Measurements from ENCODE around the gene TRAFD1. TPM values are rescaled to one million over a fixed set of nuclear protein-coding genes. Genes with fewer than 3 reads are reported as not detected.

Gene TRAFD1
- total and polyA plus RNA-seq, 9 of the 15 experiments (the other 6 are each of a cell fraction or from before 2014, with no cell fraction given), result 41.3 to 85.5 (median 54.5) TPM

DNA sequence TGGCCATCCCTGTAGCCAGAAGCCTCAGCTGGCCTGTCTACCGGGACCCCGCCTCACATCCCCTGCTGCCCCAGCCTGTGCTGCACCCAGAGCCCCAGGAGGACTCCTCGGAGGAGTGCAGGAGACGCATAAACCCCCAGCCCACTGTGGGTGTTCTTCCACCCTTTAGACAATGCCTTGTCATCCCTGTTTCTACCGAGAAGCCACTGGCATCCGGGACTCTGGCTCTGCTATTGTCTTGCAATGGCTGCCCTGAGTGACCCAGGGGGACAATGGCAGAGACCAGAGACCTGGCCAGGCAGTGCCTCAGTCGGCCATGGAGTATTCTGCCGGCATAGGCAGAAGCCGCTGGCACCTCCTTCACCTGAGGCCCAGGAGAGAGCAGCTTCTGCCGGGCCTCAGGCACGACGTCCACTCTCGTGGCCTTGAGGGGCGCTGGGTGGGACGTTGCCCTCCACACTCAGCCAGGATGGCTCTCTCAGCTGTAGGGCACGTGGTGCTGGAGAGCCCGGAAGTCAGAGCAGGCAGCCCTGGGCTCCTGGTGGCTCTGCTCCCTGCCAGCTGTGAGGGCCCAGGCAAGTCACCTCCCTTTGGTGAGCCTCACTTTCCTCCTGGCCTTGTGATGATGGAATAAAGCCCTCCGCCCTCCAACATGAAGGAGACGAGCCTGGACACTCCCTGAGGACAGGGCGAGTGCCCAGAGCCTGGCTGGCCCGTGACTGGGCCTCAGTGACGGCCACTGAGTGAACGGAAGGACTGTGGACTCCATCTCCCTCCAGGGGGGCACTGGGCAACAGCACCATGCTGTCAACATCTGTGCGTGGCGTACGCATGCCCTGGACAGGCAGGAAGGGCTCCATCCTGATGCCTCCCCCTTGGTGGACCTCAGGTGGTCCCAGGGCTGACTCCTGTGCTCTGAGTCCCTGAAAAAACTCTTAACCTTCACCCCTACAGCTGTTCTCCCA is 41.0 kb downstream of the TRAFD1 start:
- no peak for DNase-seq (ENCODE audit: extremely low read depth in 1 of 4, low spot score in 3 of 4)
- WGBS (ENCODE audit: insufficient coverage, low coverage, missing lambda C conversion rate), result 87% methylated on average over 22 of the region's 26 CpGs
- POLR2A ChIA-PET, result interaction anchor here (0.6 to 1.0 kb wide), 2 partner anchors 51 to 324 kb away, joined by 3 read pairs; partner anchors contain the start of gene MAPKAPK5

GRCh38 chr12:112167031-112167461 is 41.7 kb downstream of the TRAFD1 start:
- DNase-seq (ENCODE audit: extremely low read depth in 1 of 4, low spot score in 3 of 4) (no peak), FAIRE-seq (no peak)
- CTCF ChIA-PET (ENCODE audit: low intra/inter-chr PET ratio), result no interaction called here

More for the DNA sequence above, 41.0 kb downstream of the TRAFD1 start:
- Histone ChIP-seq H3K27me3 (ENCODE audit: control insufficient read depth in 2 of 2, insufficient read depth in 2 of 2, low read length in 2 of 2) (no peaks in the 10 kb centered on the region), H3K9ac (ENCODE audit: insufficient read depth in 1 of 2, low read depth in 2 of 2, low read length in 2 of 2) (peak overlapping the region in 1 of 2 experiments; percentile 68; a peak in 2 of 4 replicates), H3K4me3 (no peak overlapping the region), H3K9me3 (replicated peaks; ENCODE audit: control insufficient read depth, insufficient read depth, low read depth, low read length) (no peaks in the 10 kb centered on the region), H2AFZ (ENCODE audit: low read depth, low read length) (no peak overlapping the region), H3K27ac (ENCODE audit: extremely low read depth, low read depth, low read length) (no peak overlapping the region), H3K4me1 (replicated peaks in 1 of 2; ENCODE audit: control insufficient read depth in 2 of 2, insufficient read depth in 2 of 2, low read length in 2 of 2) (peaks cover 0 to 25% of the 10 kb centered on the region in 2 experiments; a peak in 2 of 5 replicates), H3K4me2 (ENCODE audit: insufficient read depth, low read length) (no peak overlapping the region), H3K36me3 (ENCODE audit: control insufficient read depth, insufficient read depth, low read length) (peaks cover 38% of the 10 kb centered on the region; the same call in 2 of the 3 replicates), H3K79me2 (ENCODE audit: control insufficient read depth, insufficient read depth, low read length) (no peaks in the 10 kb centered on the region), H4K20me1 (replicated peaks; ENCODE audit: control insufficient read depth, insufficient read depth, low read length) (no peaks in the 10 kb centered on the region), H3K9me1 (ENCODE audit: control insufficient read depth, insufficient read depth, low read length) (no peaks in the 10 kb centered on the region)
- no peak for TF ChIP-seq ZNF507 (tag; conservative IDR thresholded peaks at IDR 0.05)
- TF ChIP-seq POLR2G (IDR thresholded peaks at IDR 0.05; ENCODE audit: low read depth, low read length), result 0 out of 2 replicates have a peak, but pooled peaks have one; percentile 50
- intact Hi-C loops (cut with micrococcal nuclease) (no loop called here), in situ Hi-C loops (cut with MboI) (no loop called here)
- CTCF ChIA-PET (ENCODE audit: low intra/inter-chr PET ratio), result no interaction called here
- ATAC-seq (no peak), FAIRE-seq (no peak)
- no TSS peak for BruUV-seq (replicated peaks)

More at GRCh38 chr12:112167031-112167461, 41.7 kb downstream of the TRAFD1 start:
- WGBS (ENCODE audit: insufficient coverage, low coverage, missing lambda C conversion rate), result 93% methylated on average over 11 of the region's 12 CpGs
- POLR2A ChIA-PET, result interaction anchor here (0.8 to 1.0 kb wide), 2 partner anchors 10 to 51 kb away, joined by 3 to 4 read pairs; no protein-coding TSS in a partner anchor
- intact Hi-C loops (cut with micrococcal nuclease), result no loop called here
- no peak overlapping the region for H3K4me3 ChIP-seq
- in situ Hi-C loops (cut with MboI), result no loop called here
- H2AFZ ChIP-seq (ENCODE audit: low read depth, low read length), result no peak overlapping the region
- no peaks in the 10 kb centered on the region for H3K9me1 ChIP-seq (ENCODE audit: control insufficient read depth, insufficient read depth, low read length)
- H4K20me1 ChIP-seq (replicated peaks; ENCODE audit: control insufficient read depth, insufficient read depth, low read length), result no peaks in the 10 kb centered on the region
- H3K4me1 ChIP-seq (replicated peaks in 1 of 2; ENCODE audit: control insufficient read depth in 2 of 2, insufficient read depth in 2 of 2, low read length in 2 of 2), result peaks cover 0 to 25% of the 10 kb centered on the region in 2 experiments; a peak in 2 of 5 replicates
- no peaks in the 10 kb centered on the region for H3K79me2 ChIP-seq (ENCODE audit: control insufficient read depth, insufficient read depth, low read length)
- no peaks in the 10 kb centered on the region for H3K9me3 ChIP-seq (replicated peaks; ENCODE audit: control insufficient read depth, insufficient read depth, low read depth, low read length)
- no peak overlapping the region; a peak in 1 of 4 replicates for H3K9ac ChIP-seq (ENCODE audit: insufficient read depth in 1 of 2, low read depth in 2 of 2, low read length in 2 of 2)
- ATAC-seq, result no peak
- no peak overlapping the region for H3K4me2 ChIP-seq (ENCODE audit: insufficient read depth, low read length)
- no TSS peak for BruUV-seq (replicated peaks)
- peaks cover 34% of the 10 kb centered on the region; the same call in 2 of the 3 replicates for H3K36me3 ChIP-seq (ENCODE audit: control insufficient read depth, insufficient read depth, low read length)
- no peak overlapping the region for H3K27ac ChIP-seq (ENCODE audit: extremely low read depth, low read depth, low read length)
- H3K27me3 ChIP-seq (ENCODE audit: control insufficient read depth in 2 of 2, insufficient read depth in 2 of 2, low read length in 2 of 2), result no peaks in the 10 kb centered on the region
- TF ChIP-seq POLR2G (IDR thresholded peaks at IDR 0.05; ENCODE audit: low read depth, low read length) (0 out of 2 replicates have a peak, but pooled peaks have one; percentile 1), SIRT6 (IDR thresholded peaks at IDR 0.05; ENCODE audit: low read depth, low read length) (no peak), SMARCC2 (IDR thresholded peaks at IDR 0.05; ENCODE audit: low read depth) (no peak)
- TF ChIP-seq, protein P1, sequence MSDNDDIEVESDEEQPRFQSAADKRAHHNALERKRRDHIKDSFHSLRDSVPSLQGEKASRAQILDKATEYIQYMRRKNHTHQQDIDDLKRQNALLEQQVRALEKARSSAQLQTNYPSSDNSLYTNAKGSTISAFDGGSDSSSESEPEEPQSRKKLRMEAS (CRISPR knock-in tag; IDR thresholded peaks at IDR 0.05), result peak; percentile 25; the same call in 1 of the 2 replicates
